Gastrocnemius medialis (tissue), 4 donors: ENCODE data around the gene SP100.

Experiments used
- CTCF ChIP-seq, 5 experiments: fragments of 450-650 bp in 3 of 5; fragments of 200-600 bp in 2 of 5; sonication (generic) in 2 of 5; IDR thresholded peaks in 4 of 5; conservative IDR thresholded peaks in 1 of 5; 1 replicate in 4 of 5; 2 replicates in 1 of 5; pipeline ENCODE4 v1.5.1; 2016 to 2019; ENCODE audit warnings: antibody characterized with exemption in 5 of 5, mild to moderate bottlenecking in 3 of 5, moderate library complexity in 3 of 5
- POLR2A ChIP-seq, 2 donors: fragments of 450-650 bp; IDR thresholded peaks; one replicate each; pipeline ENCODE4 v1.6.1; 2017; ENCODE audit warnings: antibody characterized with exemption in 2 of 2, mild to moderate bottlenecking in 2 of 2, moderate library complexity in 2 of 2

DNA sequence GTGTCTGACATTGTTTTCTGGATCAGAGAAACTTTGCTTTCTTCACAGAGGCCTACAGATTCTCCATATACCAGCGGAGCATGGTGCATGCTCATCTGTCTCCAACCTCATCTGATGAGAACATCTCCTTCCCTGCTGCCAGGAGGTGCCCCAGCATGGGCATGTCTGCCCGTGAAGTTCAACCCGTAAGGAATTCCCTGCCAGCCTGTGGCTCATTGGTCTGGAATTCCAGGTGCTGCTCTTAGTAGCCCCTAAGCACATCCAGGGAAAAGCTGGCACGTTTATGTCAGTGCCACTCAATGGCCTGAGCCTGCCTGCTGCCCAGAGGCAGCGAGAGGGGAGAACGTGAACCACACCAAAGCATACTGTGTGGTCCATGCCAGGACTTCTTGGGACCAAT is 1.7 kb upstream of the SP100 start:
- TF ChIP-seq CTCF (IDR thresholded peaks at IDR 0.05 in 4 of 5, conservative IDR thresholded peaks at IDR 0.05 in 1 of 5), result no peak
- TF ChIP-seq POLR2A (IDR thresholded peaks at IDR 0.05), result no peak
